NCI-H2227 treated with DMSO at 0.1 percent for 48 hours (cell line): Measurements from ENCODE around the gene DLX6.

Experiments used
- DNase-seq: peaks from one replicate; lab custom pipeline; 2025; lab: John Stamatoyannopoulos, UW

Gene DLX6

DNA sequence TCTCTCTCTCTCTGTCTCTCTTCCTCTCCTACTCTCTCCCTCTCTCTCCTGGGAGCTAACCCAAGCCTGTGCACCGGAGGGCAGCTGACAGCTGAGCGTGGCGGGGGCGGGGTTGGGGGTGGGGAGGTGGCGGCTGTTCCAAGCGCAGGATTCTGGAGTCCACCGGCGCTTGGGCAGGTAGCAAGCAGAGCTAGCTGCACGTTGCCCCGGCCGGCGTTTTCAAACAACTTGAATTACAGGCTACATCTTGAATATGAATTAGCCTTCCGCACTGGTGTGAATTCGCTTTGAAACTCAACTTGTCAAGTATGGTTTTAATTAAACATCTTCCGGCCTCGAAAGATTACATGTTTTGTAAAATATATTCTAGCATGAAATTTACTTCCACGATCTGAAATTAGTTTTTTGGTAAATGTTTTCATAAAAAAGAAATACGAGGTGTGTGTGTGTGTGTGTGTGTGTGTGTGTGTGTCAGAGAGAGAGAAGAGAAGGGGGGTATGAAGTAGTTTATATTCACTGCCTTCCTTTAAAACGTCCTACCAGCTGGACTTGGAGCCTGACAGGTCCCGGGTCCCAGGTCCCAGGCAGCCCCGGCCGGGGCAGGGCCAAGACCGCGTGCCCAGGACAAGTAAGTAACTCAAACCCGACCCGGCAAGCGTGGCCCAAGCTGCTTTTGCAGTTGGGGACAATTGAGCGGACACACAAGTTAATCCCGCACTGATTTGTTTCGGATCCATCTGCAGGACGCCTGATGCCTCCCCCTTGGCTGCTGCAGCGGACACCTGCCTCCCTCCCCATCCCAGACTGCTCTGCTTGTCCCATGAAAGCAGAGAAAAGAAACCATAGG lies 9.0 kb upstream of the DLX6 start:
- peak; percentile 14 for DNase-seq

DNA sequence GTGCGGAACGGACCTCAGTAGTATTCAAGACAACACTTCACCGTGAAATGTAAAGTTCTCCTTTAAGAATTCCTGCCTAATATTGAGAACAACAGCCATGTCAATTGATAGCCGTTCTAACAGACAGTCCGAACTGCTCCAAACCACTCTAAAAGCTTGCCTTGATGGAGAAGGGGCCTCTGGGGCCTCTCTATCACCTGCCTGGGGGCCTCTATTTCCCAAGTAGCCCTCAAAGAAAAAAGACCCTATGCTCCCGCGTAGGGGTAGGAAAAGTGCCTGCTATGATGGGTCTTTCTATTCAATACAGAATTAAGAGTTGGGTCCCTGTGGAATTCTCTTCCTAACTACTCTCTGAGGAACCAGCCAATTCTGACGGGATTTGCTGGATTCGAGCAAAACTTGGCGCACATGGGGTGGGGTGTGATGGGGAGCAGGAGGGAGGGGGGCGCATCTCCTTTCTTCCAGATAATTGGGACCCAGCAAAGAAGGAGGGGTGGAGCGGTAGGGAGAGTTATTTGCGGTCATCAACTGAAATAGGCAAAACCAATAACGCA lies 8.3 kb upstream of the DLX6 start:
- DNase-seq: no peak

DNA sequence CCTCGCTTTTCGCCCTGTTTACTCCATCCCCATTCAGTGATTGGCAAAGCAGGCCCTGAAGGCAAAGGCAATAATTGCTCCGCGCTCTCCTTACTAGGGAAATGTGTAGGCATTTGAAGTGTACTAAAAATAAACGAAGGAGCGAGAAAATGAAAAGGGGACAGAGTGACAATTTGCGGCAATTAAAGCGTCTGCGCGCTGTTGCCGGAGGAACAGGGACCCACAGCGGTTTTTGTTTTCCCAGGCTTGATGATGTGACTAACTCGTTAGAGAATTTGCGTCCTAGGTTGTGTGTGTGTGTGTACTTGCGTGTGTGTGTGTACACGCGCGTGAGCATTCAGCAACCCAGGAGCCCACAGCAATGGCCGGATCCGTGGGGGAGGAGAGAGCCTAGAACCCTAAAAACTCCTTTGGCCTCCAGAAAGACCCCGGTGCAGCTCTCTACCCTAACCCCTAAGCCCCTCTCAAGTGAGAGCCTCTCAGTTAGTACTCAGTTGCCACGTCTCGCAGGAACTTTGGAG lies 7.8 kb upstream of the DLX6 start:
- DNase-seq: no peak

DNA sequence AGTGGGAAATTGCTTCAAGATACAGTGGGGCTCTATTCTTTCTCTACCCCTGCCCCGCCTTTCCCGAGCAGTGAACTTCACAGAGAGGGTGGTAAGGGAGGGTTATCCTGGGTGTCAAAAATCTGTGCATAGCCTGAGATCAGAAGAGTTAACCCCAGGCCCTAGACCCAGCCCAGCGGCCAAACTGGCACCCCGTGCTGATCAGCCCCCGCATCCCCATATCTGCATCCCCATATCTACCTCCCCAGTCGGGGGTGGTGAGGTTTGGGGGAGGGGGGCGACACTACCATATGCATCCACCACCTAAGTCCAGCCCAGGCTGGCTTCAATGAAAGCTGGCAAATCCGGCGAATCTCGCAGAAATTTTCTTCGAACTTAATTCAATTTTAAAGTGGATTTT lies 7.0 kb upstream of the DLX6 start:
- no peak for DNase-seq

DNA sequence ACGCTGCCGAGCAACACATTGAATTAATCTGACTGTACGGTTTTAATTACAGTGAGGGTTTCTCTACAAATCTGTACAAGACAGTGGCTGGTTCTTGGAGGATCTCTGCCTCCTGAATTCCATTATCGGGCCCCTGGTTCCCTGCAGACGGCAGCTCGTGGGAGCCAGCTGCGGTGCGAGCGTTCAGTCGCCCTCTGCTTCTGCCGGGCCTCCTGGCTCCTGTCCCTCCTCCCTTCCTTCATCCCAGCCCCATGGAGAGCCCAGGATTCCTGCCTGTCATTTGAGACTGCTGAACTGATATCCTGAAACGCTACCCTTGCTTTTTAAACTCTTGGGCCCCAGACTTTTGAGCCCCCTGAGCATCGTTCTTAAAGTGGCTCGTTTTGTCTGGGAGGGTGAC lies 6.6 kb upstream of the DLX6 start:
- no peak for DNase-seq

DNA sequence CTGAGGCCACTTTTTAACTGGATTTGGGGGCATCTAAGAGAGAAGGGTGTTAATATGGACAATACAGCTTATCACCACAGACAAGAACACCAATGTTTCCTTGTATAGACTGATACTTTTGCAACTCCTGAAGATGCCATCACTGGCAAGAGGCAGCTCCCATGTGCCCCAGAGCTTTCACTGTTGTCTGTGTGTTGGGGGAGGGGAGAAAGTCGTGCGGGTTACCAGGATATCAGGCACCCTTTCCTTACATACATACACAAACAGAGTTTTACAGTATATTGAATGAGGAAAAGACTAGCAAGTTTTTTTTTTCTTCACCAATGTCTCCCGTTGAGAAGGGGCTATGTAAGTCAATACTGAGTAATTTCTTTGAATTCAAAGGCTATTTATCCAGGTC lies 4.1 kb upstream of the DLX6 start:
- DNase-seq: no peak

DNA sequence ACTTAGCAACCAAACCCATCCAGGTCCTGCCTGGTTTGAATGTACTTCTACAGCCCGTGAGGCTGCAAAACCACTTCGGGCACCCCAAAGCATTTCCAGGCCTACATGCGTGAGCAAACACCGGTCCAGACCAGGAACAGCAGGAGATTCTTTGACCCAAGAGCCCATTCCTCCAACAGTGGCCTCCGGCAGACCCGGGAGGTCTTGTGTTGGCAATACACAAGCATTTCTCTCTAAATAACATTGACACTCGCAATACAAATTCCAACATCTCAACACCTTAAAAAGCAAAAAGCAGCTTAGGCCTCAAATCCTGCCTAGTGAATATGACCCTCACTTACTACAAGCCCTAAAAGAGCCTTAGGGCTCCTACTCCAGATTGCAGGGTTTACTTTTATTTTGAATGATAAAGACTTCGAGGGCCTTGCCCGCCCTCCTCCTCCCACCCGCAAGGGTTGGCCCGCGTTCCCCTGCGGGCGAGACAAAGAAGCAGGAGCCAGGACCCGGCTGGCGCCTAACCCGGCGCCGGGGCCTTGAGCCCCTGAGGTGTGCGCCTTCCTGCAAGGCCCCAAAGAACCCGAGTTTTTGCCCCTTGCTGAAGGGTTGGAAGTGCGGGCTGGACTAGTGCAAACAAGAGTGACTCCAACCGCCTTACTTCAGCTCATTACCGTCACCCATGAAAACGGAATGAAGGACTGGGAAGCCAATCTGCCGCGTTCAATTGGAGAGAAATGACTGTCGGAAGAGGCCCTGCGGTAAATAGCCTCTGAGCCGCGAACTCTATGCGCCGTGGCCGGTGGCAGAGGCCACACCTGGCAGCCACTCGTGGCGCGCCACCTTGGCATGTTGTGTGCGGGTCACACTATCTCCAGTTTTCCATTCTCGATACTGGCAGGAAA lies 3.4 kb upstream of the DLX6 start:
- DNase-seq: no peak

DNA sequence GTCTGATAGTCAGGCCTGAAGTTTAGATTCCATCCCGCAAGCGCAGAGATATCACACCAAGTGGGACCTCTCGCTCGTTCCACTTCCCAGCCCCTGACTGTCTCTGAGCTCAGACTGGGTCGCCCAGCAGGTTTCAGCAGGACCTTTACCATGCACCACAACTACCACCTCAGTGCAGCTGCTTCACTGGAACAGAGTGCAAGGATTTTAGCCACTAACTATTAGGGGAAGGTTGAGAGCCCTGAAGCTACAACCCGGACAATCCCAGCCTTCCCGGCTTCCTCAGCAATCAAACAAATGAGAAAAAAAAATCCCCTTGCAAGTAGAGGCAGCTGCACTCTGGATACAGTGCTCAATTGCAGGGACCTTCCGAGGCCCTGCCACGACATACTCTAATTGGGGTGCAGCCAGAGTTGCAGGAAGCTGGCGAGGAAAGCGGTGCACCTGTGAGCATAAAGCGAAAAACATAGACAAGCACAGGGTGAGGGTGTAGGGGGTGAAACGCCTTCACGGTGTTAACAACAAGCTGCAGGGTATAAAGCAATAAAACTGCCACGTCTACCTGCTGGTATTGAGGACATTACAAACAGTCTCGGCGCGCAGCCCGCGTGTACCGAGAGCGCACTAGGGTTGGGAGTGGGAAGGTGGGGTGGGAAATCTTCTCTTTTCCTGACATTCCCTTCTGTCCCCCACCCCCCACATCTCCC lies 2.6 kb upstream of the DLX6 start:
- DNase-seq: no peak

DNA sequence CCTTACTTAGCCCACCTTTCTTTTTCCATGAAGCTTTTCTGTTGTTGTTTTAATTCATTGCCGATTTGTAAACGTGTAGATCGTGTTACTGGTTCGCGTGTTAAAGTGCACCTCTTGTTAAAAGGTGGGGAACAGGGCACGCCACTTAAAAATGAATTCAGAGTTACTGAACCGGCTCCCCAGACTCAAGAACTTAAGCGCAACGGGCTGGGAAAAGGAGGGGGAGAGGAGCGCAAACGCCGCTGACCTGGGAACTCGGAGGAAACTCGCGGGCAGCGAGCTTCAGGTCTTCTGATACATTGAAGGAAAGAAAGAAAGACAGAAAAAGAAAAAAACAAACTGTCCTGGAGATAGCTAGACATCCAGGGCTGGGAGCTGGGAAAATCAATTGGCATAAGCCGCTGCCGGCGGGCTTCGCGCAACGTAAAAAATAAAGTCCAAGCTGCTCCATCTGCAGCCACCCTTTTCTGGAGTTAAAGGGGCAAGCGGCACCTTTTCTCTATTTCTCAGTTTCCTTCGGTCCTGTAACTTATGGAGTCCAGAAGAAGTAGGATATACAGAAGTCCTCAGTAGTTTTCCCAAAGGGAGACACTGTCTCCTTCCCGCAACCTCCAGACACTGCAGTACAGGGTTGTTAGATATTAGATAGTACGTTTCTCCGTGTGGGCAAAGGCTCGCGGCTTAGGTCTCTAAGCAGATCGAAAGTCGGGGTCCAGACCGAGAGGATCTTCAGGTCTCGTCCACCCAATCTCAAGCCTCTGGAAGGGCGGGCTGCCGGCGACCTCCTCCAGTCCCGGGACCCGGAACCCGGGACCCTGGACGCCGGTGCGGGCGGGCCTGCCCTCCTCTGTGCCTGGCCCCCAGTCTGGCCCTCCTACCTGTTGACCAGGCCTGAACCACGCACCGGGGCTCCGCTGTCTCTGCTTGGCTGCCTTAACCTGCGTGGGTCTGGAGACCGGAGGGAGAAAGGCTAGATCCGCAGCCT lies 1.8 kb upstream of the DLX6 start:
- DNase-seq: peak; percentile 58

DNA sequence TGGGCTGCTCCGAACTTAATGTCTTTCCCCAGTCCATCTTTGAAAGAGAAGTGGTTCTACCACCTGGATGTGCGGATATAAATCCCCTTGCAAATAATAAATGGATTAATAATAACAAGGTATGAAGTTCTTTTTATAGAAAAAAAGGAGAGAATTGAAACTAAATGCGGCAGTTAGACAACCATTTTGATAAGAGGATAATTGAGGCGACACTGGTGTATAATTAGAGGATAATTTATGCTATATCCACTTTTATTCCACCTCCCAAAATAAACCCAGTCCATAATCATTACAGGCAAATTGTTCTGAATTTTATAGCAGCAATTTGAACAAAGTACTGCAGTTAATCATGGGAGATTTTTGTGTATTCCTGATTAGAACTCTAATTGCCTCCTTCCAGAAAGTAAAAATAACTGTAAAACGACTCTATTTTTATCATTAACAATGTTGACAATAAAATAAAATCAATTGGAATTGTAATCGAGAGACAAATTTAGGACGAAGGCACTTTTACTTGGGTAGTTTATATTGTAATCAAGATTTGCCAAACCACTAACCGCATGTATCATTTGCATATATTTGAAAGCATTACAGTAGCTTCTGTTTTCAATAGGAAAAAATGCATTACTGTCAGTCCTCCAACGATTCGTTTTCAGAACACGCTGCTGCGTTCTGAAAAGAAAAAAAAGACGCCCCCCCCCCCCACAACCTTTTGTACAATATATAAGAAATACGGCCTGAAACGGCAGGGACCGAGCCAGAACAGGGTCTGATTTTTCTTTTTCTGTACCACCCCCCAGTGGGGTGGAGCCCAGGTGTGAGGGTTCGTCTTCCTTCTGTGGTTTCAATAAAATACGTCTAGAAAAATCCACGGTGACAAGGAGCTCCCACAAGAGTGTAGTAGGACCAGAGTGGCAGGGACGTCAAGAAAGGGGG lies 838 bp upstream of the DLX6 start:
- no peak for DNase-seq

DNA sequence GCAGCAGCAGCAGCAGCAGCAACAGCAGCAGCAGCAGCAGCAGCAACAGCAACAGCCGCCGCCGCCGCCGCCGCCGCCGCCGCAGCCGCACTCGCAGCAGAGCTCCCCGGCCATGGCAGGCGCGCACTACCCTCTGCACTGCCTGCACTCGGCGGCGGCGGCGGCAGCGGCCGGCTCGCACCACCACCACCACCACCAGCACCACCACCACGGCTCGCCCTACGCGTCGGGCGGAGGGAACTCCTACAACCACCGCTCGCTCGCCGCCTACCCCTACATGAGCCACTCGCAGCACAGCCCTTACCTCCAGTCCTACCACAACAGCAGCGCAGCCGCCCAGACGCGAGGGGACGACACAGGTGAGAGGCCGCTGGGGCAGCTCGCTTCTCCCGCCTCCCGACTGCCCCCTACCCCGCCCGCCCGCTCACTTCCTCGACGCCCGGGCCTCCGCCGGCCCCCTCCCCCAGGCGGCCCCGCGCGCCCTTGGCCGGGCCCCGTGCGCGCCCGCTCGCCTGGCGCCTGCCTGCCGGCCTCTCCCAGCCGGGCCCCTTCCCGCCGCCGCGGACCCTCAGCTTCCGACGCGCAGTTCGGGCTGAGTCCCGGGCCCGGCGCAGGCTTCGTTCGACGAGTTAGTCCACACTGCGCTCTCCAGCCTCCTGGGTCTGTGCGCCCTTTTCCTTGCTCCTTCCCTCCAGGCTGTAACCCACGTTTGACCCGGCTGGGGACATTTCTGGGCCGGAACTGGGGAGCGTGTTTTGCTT lies 882 bp downstream of the DLX6 start:
- peak; percentile 83 for DNase-seq

DNA sequence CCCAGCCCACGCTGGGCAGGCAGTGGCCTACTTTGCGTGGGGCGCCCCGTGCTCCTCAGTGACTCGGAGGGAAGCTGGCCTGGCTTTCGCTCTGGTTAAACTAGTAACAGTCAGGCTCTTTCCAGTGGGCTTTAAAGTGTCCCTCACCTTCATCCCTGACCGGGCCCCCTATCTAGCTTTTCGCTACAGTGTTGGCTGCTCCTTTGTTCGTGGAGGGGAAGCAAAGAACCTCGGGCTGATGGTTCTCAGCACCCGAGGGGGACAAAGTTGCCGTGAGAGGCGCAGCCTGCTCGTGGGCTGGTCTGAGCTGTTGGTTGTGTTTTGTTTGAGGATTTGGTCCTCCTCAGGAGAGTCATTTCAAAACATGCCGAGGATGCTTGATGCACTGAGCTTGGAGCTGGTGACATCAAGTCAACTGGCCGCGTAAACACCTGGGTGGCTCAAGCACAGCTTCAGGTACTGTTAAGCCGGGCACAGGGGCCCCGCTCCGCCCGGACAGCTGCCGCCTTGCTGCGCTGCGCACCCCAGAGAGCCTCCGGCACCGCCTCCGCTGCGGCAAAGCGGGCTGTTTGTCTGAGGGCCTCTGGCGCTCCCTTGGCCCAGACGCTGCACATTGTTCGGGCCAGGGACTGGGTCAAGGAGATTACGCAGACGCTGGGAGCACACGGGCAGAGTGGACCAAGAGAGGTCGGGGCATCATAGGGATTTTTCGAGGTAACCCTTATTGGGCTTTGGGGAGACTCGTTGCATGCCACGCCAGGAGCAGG lies 1.6 kb downstream of the DLX6 start:
- DNase-seq: no peak

DNA sequence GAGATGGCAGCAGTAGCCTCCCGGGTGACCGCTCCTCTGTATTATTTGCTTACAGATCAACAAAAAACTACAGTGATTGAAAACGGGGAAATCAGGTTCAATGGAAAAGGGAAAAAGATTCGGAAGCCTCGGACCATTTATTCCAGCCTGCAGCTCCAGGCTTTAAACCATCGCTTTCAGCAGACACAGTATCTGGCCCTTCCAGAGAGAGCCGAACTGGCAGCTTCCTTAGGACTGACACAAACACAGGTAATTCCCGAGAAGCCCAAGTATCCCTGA lies 2.2 kb downstream of the DLX6 start:
- no peak for DNase-seq

DNA sequence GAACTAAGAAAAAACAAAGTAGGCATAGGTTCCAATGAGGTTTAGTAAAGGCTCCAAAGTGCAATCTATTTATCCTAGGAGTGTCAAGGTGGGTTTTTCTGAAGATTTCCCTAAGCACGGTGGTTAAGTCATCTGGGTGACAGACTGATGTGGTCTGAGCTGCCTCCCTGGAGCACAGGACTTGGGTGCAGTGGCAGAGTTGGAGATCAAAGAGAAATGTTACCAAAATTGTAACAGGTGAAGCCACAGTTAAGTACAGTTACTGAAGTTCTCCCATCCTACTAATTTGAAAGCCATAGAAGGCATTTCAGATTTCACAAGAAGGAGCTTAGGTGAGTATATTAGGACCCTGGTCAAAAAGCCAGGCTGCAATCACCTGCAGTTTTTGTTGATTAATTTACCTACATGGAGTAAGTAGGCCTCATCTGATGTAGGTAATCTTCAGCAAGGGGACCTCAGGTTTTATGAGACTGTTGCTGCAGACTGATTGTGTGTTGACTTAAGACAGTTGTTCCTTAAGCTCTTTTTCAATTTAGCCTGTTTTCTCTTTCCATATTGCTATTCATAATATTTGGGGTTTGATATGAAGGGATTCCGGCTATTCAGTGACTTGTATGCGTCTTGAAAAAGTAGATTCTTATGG lies 3.0 kb downstream of the DLX6 start:
- DNase-seq: no peak

DNA sequence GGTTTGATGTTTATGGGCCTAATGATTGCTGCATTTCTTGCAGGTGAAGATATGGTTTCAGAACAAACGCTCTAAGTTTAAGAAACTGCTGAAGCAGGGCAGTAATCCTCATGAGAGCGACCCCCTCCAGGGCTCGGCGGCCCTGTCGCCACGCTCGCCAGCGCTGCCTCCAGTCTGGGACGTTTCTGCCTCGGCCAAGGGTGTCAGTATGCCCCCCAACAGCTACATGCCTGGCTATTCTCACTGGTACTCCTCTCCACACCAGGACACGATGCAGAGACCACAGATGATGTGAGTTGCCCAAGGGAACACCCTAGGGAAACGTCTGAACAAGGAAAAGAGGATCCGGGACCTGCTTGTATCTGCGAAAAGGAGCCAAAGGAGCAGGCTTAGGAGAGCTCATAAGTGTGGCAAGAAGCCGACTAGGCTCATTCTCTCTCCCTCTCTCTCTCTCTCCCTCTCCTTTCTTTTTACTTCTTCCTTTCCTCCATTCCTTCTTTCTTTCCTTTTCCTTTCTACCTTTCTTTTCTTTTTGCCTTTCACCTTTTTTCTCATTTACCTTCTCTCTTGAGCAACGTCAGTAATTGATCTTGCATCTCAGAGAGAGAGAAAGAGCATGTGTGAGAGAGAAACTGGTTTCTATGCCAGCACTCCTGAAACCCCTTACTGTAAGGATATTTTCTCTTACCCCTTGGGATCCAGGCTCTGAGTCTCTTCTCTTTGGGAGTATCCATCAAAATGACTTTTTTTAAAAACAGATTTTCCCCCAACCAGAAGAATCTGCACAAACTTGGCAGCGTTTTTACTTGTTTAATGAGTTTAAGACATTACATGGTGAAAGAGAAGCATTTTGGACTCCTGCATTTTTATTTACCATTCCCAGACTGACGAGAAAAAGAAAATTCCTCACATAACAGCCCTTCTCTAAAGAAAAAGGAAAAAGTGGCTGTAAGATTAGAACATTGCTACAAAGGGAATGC lies 4.7 kb downstream of the DLX6 start:
- DNase-seq: no peak

DNA sequence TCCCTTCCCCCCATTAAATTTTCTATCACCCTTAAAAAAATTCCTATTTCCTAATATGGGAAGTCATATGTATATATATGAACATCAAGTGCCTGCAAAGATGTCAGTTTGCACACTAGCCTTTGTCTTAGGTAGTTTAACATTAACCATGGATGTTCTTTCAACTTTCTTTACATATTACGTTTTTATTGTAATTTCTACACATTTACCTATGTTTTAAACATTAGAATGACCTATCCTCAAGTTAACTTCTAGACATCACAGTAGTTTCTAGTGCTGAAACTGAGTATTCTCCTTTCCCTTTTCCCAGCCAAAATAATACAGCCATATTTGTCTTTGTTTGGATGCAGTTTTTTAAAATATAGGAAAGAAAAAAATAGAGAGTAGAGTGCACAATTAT lies 5.8 kb downstream of the DLX6 start:
- no peak for DNase-seq
